H1 (cell line): ENCODE results near the gene CCL4. TPM values are rescaled to one million over a fixed set of nuclear protein-coding genes. Genes with fewer than 3 reads are reported as not detected.

ENCODE experiments used
- ATF2 ChIP-seq: IDR thresholded peaks from 2 replicates; pipeline ENCODE4 v1.6.1; 2012; ENCODE audit warnings: low read length, inconsistent platforms
- TCF12 ChIP-seq: IDR thresholded peaks from 2 replicates; pipeline ENCODE4 v1.6.1; 2011; ENCODE audit warnings: low read depth, mild to moderate bottlenecking, low read length
- polyA plus RNA-seq, 7 experiments: library from polyadenylated mRNA; depleted of rRNA in 3 of 7; stranded (reverse) in 5 of 7; unstranded in 2 of 7; fragments of >200 nt in 5 of 7; fragments of 200-250 nt in 2 of 7; gene quantifications; 1 replicate in 5 of 7; 2 replicates in 1 of 7; 4 replicates in 1 of 7; pipeline versions ENCODE4 v1.2.1 to v1.2.3, GENCODE V29; 2011 to 2013; ENCODE audit warnings: missing spikeins in 2 of 7, mixed read lengths in 2 of 7
- total RNA-seq: library from RNA; stranded (reverse); fragmentation: NEBNext Ultra II Directional; extraction: Animal tissue kit (Norgen Biotek cat#: 25700); gene quantifications from 2 replicates; pipeline ENCODE4 v1.2.1, GENCODE V29; 2021
- TF ChIP-seq, protein P1 (sequence below): fragments of 300-600 bp; sonication (generic); IDR thresholded peaks from 2 replicates; pipeline ENCODE4 v1.7.1; 2012; ENCODE audit warnings: low read length, moderate library complexity, mild to moderate bottlenecking, inconsistent platforms; ENCODE audit not compliant: insufficient replicate concordance

The CCL4 gene
- total and polyA plus RNA-seq, 2 of the 8 experiments (the other 6 are each of a cell fraction or from before 2014, with no cell fraction given): not detected

- TF ChIP-seq, protein P1, sequence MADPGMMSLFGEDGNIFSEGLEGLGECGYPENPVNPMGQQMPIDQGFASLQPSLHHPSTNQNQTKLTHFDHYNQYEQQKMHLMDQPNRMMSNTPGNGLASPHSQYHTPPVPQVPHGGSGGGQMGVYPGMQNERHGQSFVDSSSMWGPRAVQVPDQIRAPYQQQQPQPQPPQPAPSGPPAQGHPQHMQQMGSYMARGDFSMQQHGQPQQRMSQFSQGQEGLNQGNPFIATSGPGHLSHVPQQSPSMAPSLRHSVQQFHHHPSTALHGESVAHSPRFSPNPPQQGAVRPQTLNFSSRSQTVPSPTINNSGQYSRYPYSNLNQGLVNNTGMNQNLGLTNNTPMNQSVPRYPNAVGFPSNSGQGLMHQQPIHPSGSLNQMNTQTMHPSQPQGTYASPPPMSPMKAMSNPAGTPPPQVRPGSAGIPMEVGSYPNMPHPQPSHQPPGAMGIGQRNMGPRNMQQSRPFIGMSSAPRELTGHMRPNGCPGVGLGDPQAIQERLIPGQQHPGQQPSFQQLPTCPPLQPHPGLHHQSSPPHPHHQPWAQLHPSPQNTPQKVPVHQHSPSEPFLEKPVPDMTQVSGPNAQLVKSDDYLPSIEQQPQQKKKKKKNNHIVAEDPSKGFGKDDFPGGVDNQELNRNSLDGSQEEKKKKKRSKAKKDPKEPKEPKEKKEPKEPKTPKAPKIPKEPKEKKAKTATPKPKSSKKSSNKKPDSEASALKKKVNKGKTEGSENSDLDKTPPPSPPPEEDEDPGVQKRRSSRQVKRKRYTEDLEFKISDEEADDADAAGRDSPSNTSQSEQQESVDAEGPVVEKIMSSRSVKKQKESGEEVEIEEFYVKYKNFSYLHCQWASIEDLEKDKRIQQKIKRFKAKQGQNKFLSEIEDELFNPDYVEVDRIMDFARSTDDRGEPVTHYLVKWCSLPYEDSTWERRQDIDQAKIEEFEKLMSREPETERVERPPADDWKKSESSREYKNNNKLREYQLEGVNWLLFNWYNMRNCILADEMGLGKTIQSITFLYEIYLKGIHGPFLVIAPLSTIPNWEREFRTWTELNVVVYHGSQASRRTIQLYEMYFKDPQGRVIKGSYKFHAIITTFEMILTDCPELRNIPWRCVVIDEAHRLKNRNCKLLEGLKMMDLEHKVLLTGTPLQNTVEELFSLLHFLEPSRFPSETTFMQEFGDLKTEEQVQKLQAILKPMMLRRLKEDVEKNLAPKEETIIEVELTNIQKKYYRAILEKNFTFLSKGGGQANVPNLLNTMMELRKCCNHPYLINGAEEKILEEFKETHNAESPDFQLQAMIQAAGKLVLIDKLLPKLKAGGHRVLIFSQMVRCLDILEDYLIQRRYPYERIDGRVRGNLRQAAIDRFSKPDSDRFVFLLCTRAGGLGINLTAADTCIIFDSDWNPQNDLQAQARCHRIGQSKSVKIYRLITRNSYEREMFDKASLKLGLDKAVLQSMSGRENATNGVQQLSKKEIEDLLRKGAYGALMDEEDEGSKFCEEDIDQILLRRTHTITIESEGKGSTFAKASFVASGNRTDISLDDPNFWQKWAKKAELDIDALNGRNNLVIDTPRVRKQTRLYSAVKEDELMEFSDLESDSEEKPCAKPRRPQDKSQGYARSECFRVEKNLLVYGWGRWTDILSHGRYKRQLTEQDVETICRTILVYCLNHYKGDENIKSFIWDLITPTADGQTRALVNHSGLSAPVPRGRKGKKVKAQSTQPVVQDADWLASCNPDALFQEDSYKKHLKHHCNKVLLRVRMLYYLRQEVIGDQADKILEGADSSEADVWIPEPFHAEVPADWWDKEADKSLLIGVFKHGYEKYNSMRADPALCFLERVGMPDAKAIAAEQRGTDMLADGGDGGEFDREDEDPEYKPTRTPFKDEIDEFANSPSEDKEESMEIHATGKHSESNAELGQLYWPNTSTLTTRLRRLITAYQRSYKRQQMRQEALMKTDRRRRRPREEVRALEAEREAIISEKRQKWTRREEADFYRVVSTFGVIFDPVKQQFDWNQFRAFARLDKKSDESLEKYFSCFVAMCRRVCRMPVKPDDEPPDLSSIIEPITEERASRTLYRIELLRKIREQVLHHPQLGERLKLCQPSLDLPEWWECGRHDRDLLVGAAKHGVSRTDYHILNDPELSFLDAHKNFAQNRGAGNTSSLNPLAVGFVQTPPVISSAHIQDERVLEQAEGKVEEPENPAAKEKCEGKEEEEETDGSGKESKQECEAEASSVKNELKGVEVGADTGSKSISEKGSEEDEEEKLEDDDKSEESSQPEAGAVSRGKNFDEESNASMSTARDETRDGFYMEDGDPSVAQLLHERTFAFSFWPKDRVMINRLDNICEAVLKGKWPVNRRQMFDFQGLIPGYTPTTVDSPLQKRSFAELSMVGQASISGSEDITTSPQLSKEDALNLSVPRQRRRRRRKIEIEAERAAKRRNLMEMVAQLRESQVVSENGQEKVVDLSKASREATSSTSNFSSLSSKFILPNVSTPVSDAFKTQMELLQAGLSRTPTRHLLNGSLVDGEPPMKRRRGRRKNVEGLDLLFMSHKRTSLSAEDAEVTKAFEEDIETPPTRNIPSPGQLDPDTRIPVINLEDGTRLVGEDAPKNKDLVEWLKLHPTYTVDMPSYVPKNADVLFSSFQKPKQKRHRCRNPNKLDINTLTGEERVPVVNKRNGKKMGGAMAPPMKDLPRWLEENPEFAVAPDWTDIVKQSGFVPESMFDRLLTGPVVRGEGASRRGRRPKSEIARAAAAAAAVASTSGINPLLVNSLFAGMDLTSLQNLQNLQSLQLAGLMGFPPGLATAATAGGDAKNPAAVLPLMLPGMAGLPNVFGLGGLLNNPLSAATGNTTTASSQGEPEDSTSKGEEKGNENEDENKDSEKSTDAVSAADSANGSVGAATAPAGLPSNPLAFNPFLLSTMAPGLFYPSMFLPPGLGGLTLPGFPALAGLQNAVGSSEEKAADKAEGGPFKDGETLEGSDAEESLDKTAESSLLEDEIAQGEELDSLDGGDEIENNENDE: no peak
- no peak for TF ChIP-seq ATF2
- no peak for TF ChIP-seq TCF12
Measured at GRCh38 chr17:36095992-36096391, 7.6 kb upstream of the CCL4 start (continued).
